Panc1 (cell line): ENCODE measurements around the gene LRRN3. TPM values are rescaled to one million over a fixed set of nuclear protein-coding genes. Genes with fewer than 3 reads are reported as not detected.

Source experiments
- ATAC-seq: fragments of 200-7000 bp; cut with Tn5 transposase; 2 replicates; pipeline ENCODE4 v1.9.1; 2020; ENCODE audit warnings: mild to moderate bottlenecking, moderate library complexity
- BruUV-seq: library from RNA; stranded (reverse); fragments of 400-500 nt; replicated peaks from 2 replicates; lab custom pipeline; 2021; lab: Mats Ljungman, UMichigan
- CTCF ChIA-PET: fragments of 300-600 bp; sonication (Branson Sonifier 250); formaldehyde crosslinking; loops from one replicate; lab custom pipeline; 2022; ENCODE audit warnings: antibody characterized with exemption; lab: Charles Lee
- POLR2A ChIA-PET: fragments of 300-600 bp; sonication (Branson Sonifier 250); formaldehyde crosslinking; loops from one replicate; lab custom pipeline; 2022; ENCODE audit warnings: antibody characterized with exemption; lab: Charles Lee
- DNase-seq: peaks from one replicate; pipeline ENCODE4 v3.0.0-alpha.2; 2010; ENCODE audit warnings: low read depth, low spot score
- H3K27ac ChIP-seq: 2 replicates; pipeline ENCODE4 v1.5.1; 2011; ENCODE audit warnings: mild to moderate bottlenecking, low read length, inconsistent platforms
- H3K27me3 ChIP-seq: fragments of 200-500 bp; sonication (Bioruptor generic); 2 replicates; pipeline ENCODE4 v1.6.0; 2014; ENCODE audit warnings: low read length, inconsistent platforms; ENCODE audit not compliant: control insufficient read depth, insufficient read depth
- H3K36me3 ChIP-seq: fragments of 200-500 bp; sonication (Bioruptor generic); 2 replicates; pipeline ENCODE4 v1.5.1; 2014; ENCODE audit warnings: inconsistent platforms, mild to moderate bottlenecking, low read length, moderate library complexity; ENCODE audit not compliant: control insufficient read depth, insufficient read depth
- H3K4me1 ChIP-seq: 2 replicates; pipeline ENCODE4 v1.5.1; 2011; ENCODE audit warnings: inconsistent platforms, mild to moderate bottlenecking, low read length, moderate library complexity; ENCODE audit not compliant: control insufficient read depth, insufficient read depth
- H3K4me3 ChIP-seq, 2 experiments: 2 replicates each; pipeline ENCODE4 v1.5.1; 2011 to 2012; ENCODE audit warnings: low read depth in 2 of 2, low read length in 2 of 2, mild to moderate bottlenecking in 2 of 2, inconsistent platforms in 1 of 2, moderate library complexity in 1 of 2
- H3K9me3 ChIP-seq: fragments of 200-500 bp; sonication (Bioruptor generic); 2 replicates; pipeline ENCODE4 v1.5.1; 2014; ENCODE audit warnings: low read depth, mild to moderate bottlenecking, inconsistent platforms, low read length, moderate library complexity; ENCODE audit not compliant: control insufficient read depth, insufficient read depth
- POLR2AphosphoS5 ChIP-seq: IDR thresholded peaks from 2 replicates; pipeline ENCODE4 v1.6.1; 2012; ENCODE audit warnings: mild to moderate bottlenecking, low read depth, low read length, moderate library complexity
- REST ChIP-seq, 2 experiments: IDR thresholded peaks; 2 replicates each; pipeline ENCODE4 v1.6.1; 2011 to 2012; ENCODE audit warnings: low read depth in 2 of 2, control low read depth in 1 of 2, low read length in 1 of 2, mild to moderate bottlenecking in 1 of 2, moderate library complexity in 1 of 2; ENCODE audit not compliant: insufficient read depth in 1 of 2
- SIN3A ChIP-seq: IDR thresholded peaks from 2 replicates; pipeline ENCODE4 v1.6.1; 2012; ENCODE audit warnings: low read depth, mild to moderate bottlenecking, low read length, moderate library complexity, borderline replicate concordance; ENCODE audit not compliant: insufficient read depth
- TCF7L2 ChIP-seq: IDR thresholded peaks from 2 replicates; pipeline ENCODE4 v1.6.1; 2011; ENCODE audit warnings: mild to moderate bottlenecking, low read depth, low read length, inconsistent platforms
- in situ Hi-C: cut with HindIII; loops from 2 replicates; pipeline ENCODE4 v1.10.0; 2016; ENCODE audit warnings: low sequenced_read_pairs, low pct_unique_long_range_greater_than_20kb
- intact Hi-C: fragments of 100-400 bp; cut with micrococcal nuclease; formaldehyde crosslinking; loops from one replicate; pipeline ENCODE4 v1.10.0; 2022; ENCODE audit not compliant: unreplicated experiment
- total RNA-seq: library from RNA; stranded (reverse); gene quantifications from one replicate; pipeline ENCODE4 v1.2.1, GENCODE V29; 2021; ENCODE audit not compliant: unreplicated experiment
- TF ChIP-seq, protein P1 (sequence below): fragments of 450-650 bp; IDR thresholded peaks from 2 replicates; pipeline ENCODE4 v1.5.1; 2017; ENCODE audit warnings: mild to moderate bottlenecking

LRRN3 gene
- total RNA-seq, 1 experiment from 2014 or later = 0.15 TPM

GRCh38 chr7:111088328-111088727 is 2.6 kb upstream of the LRRN3 start:
- intact Hi-C loops = no loop called here

DNA sequence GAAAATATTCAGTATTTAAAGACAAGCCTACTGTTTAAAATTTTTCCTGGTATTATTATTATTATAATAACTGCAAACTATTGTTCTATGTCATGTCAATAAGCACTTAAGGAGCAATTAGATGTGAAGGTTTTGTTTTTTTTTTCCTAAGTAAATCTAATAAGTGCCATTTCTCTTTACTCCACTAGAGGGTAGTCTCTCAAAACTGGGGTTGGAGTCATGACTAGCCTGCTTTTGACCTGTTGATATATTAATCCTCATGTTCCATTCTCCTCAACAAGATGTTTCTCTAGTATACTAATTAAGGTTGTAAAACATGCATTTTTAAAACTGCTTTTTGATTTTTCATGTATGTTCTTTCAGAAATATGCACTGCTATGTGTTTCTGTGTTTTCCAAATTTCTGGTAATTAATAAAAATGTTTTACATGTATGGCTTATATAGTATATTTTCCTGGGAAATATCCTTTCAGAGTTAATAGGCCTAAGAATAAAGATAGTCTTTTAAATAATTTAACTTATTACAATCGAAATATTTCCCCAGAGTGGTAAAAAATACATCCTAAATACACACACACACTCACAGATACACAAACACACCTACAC is 1.0 kb upstream of the LRRN3 start:
- BruUV-seq = no TSS peak
- H3K27ac ChIP-seq = no peak overlapping the region
- no peaks in the 10 kb centered on the region for H3K9me3 ChIP-seq
- ATAC-seq (no peak), DNase-seq (no peak)
- in situ Hi-C loops (no loop called here), intact Hi-C loops (loop anchor here (2.0 to 10.0 kb wide), 2 partner anchors 397 to 645 kb away; no protein-coding TSS in a partner anchor)
- POLR2A ChIA-PET = no interaction called here
- no peaks in the 10 kb centered on the region for H3K27me3 ChIP-seq
- H3K36me3 ChIP-seq = no peaks in the 10 kb centered on the region
- H3K4me3 ChIP-seq = no peak overlapping the region
- CTCF ChIA-PET = no interaction called here
- TF ChIP-seq, protein P1, sequence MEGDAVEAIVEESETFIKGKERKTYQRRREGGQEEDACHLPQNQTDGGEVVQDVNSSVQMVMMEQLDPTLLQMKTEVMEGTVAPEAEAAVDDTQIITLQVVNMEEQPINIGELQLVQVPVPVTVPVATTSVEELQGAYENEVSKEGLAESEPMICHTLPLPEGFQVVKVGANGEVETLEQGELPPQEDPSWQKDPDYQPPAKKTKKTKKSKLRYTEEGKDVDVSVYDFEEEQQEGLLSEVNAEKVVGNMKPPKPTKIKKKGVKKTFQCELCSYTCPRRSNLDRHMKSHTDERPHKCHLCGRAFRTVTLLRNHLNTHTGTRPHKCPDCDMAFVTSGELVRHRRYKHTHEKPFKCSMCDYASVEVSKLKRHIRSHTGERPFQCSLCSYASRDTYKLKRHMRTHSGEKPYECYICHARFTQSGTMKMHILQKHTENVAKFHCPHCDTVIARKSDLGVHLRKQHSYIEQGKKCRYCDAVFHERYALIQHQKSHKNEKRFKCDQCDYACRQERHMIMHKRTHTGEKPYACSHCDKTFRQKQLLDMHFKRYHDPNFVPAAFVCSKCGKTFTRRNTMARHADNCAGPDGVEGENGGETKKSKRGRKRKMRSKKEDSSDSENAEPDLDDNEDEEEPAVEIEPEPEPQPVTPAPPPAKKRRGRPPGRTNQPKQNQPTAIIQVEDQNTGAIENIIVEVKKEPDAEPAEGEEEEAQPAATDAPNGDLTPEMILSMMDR = peak; percentile 76; the same call in 1 of the 2 replicates
- TF ChIP-seq POLR2AphosphoS5 = no peak
- no peaks in the 10 kb centered on the region for H3K4me1 ChIP-seq

More at GRCh38 chr7:111088328-111088727, 2.6 kb upstream of the LRRN3 start:
- Histone ChIP-seq H3K4me3 (no peak overlapping the region), H3K4me1 (no peaks in the 10 kb centered on the region), H3K27ac (no peak overlapping the region), H3K27me3 (no peaks in the 10 kb centered on the region), H3K36me3 (no peaks in the 10 kb centered on the region), H3K9me3 (no peaks in the 10 kb centered on the region)
- POLR2A ChIA-PET = no interaction called here
- TF ChIP-seq REST (IDR thresholded peaks at IDR 0.05; ENCODE audit: insufficient read depth in 1 of 2, low read depth in 2 of 2, low read length in 1 of 2) (no peak), POLR2AphosphoS5 (no peak), TCF7L2 (no peak), SIN3A (no peak)
- TF ChIP-seq, protein P1 = no peak
- CTCF ChIA-PET = interaction anchor here (0.6 kb wide), 1 partner anchor 131 kb away, joined by 3 read pairs; no protein-coding TSS in a partner anchor
- BruUV-seq = no TSS peak
- DNase-seq = no peak
- in situ Hi-C loops = no loop called here
- ATAC-seq = no peak
